Activated T-cell treated with anti-CD3 and anti-CD28 coated beads for 24 hours (primary cell): ENCODE results near the gene SLC7A4.
"Not testable (repeated sequence)": the region's sequence is repeated elsewhere in the genome, so short reads cannot be mapped to it uniquely, and the experiment has no call there.

ENCODE experiments used
- DNase-seq: peaks from one replicate; pipeline ENCODE4 v3.0.0-alpha.2; 2020; ENCODE audit warnings: low read depth

Gene SLC7A4

GRCh38 chr22:21064917-21065864, 32.8 kb upstream of the SLC7A4 start:
- DNase-seq: no peak

DNA sequence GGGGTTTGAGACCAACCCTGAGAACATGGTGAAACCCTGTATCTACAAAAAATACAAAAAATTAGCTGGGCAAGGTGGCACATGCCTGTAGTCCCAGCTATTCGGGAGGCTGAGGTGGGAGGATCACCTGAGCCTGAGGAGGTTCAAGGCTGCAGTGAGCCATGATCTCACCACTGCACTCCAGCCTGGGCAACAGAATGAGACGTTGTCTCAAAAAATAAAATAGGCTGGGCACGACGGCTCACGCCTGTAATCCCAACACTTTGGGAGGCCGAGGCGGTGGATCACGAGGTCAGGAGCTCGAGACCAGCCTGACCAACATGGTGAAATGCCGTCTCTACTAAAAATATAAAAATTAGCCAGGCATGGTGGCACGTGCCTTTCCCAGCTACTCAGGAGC, 32.1 kb upstream of the SLC7A4 start:
- DNase-seq: not testable (repeated sequence)

DNA sequence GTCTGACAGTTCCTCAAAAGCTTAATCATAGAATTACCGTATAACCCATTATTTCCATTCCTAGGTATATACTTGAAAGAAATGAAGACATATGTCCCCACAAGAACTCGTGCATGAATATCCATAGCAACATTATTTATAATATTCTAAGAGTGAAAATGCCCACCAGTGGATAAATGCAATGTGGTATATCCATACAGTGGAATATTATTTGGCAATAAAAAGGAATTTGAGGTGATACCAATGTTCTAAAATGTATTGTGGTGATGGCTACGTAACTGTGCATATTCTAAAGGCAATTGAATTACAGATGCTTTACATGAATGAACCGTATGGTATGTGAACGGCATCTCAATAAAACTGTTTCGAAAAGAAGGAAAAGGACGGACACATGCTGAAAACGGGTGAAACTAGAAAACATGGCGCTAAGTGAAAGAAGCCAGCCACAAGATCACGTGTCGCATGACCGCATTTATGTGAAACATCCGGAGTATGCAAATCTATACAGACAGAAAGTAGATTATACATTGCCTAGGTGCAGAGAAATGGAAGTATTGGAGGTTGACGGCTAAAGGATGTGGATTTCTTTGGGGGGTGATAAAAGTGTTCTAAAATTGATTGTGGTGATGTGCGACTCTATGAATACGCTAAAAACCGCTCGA, 29.4 kb upstream of the SLC7A4 start:
- not testable (repeated sequence) for DNase-seq

GRCh38 chr22:21060363-21060762, 28.0 kb upstream of the SLC7A4 start:
- not testable (repeated sequence) for DNase-seq

DNA sequence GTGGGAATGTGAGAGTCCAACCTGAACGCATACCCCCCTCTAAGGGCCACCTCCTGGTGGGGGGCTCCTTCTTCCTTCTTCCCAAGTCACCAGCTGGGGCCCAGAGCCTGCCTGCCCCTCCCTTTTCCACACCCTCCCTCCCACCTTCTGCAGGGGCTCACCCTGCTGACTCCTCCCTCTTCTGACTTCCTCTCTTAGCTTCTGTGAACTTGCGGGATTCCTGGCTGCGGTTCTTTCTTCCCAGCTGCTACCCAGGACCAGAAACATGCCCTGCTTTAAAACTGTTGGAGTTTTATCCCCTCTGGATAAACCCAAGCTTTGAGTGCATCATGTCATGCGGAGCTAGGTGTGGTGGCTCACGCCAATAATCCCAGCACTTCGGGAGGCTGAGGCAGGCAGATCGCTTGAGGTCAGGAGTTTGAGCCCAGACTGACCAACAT, 23.5 kb upstream of the SLC7A4 start:
- DNase-seq: no peak

GRCh38 chr22:21055564-21055834, 23.1 kb upstream of the SLC7A4 start:
- DNase-seq: no peak

- DNase-seq: no peak
These were observed 22.6 kb upstream of the SLC7A4 start for GRCh38 chr22:21054714-21055563.

DNA sequence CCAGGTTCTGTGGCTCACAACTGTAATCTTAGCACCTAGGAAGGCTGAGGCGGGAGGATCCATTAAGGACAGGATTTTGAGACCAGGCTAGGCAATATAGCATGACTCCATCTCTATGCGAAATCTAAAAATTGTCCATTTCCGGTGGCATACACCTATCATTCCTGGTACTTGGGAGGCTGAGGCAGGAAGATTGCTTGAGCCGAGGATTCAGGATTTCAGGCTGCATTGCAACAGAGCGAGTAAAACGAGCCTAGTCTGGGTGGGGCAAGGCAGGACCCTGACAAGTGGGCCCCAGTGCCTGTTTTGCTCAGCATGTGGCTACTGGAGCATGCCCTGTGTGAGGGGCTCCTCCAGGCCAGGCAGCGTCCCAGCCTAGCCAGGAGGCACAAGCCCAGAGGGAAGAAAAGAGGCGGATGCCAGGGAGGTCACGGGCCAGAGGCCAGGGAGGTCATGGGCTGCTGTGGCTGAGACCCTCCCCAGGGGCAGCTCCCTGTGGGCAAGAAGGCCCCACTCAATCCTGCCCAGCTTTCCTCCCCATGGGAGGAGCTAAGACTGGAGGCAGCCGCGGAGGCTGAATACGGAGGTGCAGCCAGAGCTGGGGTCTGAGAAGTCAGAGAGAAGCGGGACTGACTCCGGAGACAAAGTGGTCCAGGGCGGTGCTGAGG, 21.8 kb upstream of the SLC7A4 start:
- no peak for DNase-seq

GRCh38 chr22:21052715-21053459, 20.5 kb upstream of the SLC7A4 start:
- no peak for DNase-seq

DNA sequence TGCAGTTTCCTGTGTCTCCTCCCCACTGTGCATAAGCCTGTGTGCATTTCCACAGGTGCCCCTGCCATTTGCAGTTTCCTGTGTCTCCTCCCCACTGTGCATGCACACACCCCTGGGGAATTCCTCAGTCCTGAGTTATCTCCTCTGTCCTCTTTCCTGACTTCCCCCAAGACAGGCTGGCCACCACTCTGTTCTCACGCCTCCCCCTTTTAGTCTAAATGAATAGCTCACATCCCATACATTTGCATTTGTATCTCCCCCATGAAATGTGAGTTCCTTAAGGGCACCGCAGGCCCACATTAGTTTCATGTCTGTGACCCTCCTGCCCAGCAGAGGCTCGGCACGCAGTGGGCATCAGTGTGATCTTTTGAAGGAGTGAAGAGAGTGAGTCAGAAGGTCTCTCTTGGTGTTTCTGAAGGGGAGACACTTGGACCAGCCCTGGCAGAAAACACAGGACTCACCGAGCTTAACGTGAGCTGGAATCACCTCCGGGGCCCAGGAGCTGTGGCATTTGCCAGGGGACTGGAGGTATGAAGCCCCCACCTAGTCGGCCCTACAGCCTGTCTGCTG, 19.6 kb upstream of the SLC7A4 start:
- no peak for DNase-seq

DNA sequence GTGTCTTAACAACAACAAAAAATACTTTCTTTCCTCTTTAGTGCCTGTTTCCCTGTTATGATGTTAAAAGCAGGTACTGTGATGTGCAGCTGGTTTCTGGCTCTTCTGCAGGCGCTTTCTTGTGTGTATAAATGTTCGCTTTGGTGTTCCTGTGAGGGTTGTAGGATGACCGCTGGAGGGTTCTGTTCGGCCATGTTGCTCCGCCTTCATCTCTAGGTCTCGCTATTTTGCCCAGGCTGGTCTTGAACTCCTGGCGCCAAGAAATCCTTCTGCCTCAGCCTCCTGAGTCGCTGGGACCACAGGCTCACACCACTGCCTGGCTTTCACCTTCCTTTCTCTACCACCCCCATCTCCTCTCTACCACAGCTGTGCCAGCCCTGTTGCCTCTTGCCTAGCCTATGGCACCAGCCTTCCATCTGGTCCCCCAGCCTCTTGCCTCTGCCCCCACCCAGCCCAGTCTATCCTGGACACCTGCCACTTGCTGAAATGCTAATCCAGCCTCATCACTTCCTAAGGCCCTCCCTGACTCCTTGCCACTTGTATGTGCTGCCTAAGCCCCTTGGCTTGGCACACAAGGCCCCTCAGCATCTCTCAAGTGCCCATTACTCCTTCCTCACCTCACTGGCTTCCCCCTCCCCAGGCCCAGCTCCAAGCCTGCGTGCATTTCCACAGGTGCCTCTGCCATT, 18.9 kb upstream of the SLC7A4 start:
- no peak for DNase-seq

- DNase-seq: not testable (repeated sequence)
These were observed 16.6 kb upstream of the SLC7A4 start for GRCh38 chr22:21048965-21049364.

- not testable (repeated sequence) for DNase-seq
These were observed 16.1 kb upstream of the SLC7A4 start for GRCh38 chr22:21048448-21048847.

- no peak for DNase-seq
These were observed 15.4 kb upstream of the SLC7A4 start for GRCh38 chr22:21047730-21048129.

GRCh38 chr22:21047035-21047661, 14.8 kb upstream of the SLC7A4 start:
- DNase-seq: no peak

- peak; percentile 68 for DNase-seq
These were observed 13.4 kb upstream of the SLC7A4 start, which contains the start of gene LRRC74B for GRCh38 chr22:21045585-21046294. Gene LRRC74B, plus strand, starts transcription at chr22:21045946. Its CDS starts 41 bp downstream, at chr22:21045987.

DNA sequence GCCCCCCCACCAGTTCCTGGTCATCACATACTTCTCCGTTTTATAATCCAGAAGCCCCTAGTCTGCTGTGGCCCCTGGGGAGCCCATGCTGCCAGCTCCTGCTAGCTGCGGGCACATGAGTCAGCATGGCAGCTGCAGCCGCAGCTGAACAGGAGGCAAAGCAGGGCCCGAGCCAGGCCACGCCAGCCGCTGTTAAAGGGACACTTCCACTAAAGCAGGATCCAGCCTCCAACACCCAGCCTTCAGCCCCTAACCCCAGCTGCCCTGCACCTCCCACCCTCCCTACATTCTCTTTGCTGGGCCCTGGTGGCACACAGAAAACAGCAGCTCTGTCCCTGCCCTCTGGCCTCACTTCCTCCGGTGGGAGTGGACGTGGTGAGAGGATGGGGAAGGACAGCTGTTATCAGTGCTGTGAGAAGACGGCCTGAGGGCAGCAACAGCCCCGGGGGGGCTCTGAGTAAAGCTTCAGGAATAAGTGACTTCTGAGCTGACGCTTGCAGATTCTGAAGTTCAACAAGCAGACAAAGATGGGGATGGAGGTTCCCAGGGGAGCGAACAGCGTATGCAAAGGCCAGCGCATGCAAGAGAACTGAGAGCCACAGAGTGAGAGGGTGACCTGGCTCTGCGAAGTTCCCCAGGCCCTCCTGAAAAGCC, 12.7 kb upstream of the SLC7A4 start:
- no peak for DNase-seq

GRCh38 chr22:21043860-21044535, 11.6 kb upstream of the SLC7A4 start:
- no peak for DNase-seq
